K562 (cell line): ENCODE measurements around the gene ABCB10. TPM values are rescaled to one million over a fixed set of nuclear protein-coding genes. Genes with fewer than 3 reads are reported as not detected.
A peak's percentile ranks its signal among the peaks of the same experiment; 100 is the strongest.

Source experiments
- ARID2 ChIP-seq: fragments of 450-650 bp; IDR thresholded peaks from 2 replicates; pipeline ENCODE4 v1.6.1; 2017; ENCODE audit warnings: antibody characterized with exemption, mild to moderate bottlenecking
- ARNT ChIP-seq, 2 experiments: fragments of 450-650 bp; IDR thresholded peaks; 2 replicates each; pipeline ENCODE4 v1.6.1; 2016; ENCODE audit warnings: mild to moderate bottlenecking in 1 of 2
- BRF1 ChIP-seq: IDR thresholded peaks from 3 replicates; pipeline ENCODE4 v1.6.1; 2011; ENCODE audit warnings: borderline replicate concordance, mild to moderate bottlenecking; ENCODE audit not compliant: insufficient read length; ENCODE audit errors: extremely low read depth
- CC2D1A ChIP-seq: fragments of 450-650 bp; IDR thresholded peaks from 2 replicates; pipeline ENCODE4 v1.6.1; 2017; ENCODE audit warnings: mild to moderate bottlenecking
- HBP1 ChIP-seq: fragments of 450-650 bp; formaldehyde crosslinking; IDR thresholded peaks from 2 replicates; pipeline ENCODE4 v1.4.0; 2022; ENCODE audit warnings: missing genetic modification characterization
- HDAC3 ChIP-seq: fragments of 450-650 bp; IDR thresholded peaks from 2 replicates; pipeline ENCODE4 v1.6.1; 2018; ENCODE audit warnings: borderline replicate concordance, mild to moderate bottlenecking, moderate library complexity; ENCODE audit not compliant: partially characterized antibody
- LARP7 ChIP-seq: fragments of 450-650 bp; IDR thresholded peaks from 2 replicates; pipeline ENCODE4 v1.6.1; 2016
- MAFF ChIP-seq: IDR thresholded peaks from 2 replicates; pipeline ENCODE4 v1.6.1; 2012; ENCODE audit warnings: low read length, improper control_type of control experiment
- MAZ ChIP-seq, 2 experiments: fragments of 450-650 bp in 1 of 2; sonication (generic) in 1 of 2; formaldehyde crosslinking; IDR thresholded peaks in 1 of 2; conservative IDR thresholded peaks in 1 of 2; 2 replicates each; pipeline versions ENCODE4 v1.4.0 to v1.5.0; 2020; ENCODE audit warnings: mild to moderate bottlenecking in 1 of 2, missing genetic modification reagents in 1 of 2
- NRF1 ChIP-seq, 2 experiments: fragments of 450-650 bp; IDR thresholded peaks in 1 of 2; conservative IDR thresholded peaks in 1 of 2; 2 replicates each; pipeline ENCODE4 v1.6.1; 2014; ENCODE audit warnings: mild to moderate bottlenecking in 2 of 2
- POLR2G ChIP-seq: fragments of 200-400 bp; formaldehyde crosslinking; IDR thresholded peaks from 2 replicates; pipeline ENCODE4 v1.6.1; 2017; ENCODE audit warnings: low read depth, mild to moderate bottlenecking, antibody characterized with exemption, low read length, moderate library complexity
- ZBTB40 ChIP-seq, 2 experiments: fragments of 450-650 bp in 1 of 2; sonication (generic) in 1 of 2; formaldehyde crosslinking in 1 of 2; IDR thresholded peaks; 2 replicates each; pipeline versions ENCODE4 v1.7.1 to v1.9.0; 2016 to 2022; ENCODE audit warnings: inconsistent platforms in 1 of 2, mild to moderate bottlenecking in 1 of 2, missing genetic modification reagents in 1 of 2
- ZC3H4 ChIP-seq: sonication (generic); formaldehyde crosslinking; IDR thresholded peaks from 2 replicates; pipeline ENCODE4 v1.9.0; 2021; ENCODE audit warnings: missing genetic modification reagents, borderline replicate concordance
- ZNF445 ChIP-seq: fragments of 250-450 bp; sonication (Bioruptor Pico); IDR thresholded peaks from 2 replicates; pipeline ENCODE4 v1.4.0; 2020; ENCODE audit warnings: low read depth, mild to moderate bottlenecking, moderate library complexity
- ZNF764 ChIP-seq: fragments of 250-450 bp; sonication (Bioruptor Pico); IDR thresholded peaks from 2 replicates; pipeline ENCODE4 v1.4.0; 2020; ENCODE audit warnings: low read depth, mild to moderate bottlenecking, moderate library complexity
- polyA plus RNA-seq, 8 experiments: library from polyadenylated mRNA; depleted of rRNA in 4 of 8; stranded (reverse) in 5 of 8; unstranded in 3 of 8; fragments of >200 nt; fragmentation: Nextera tagmentation in 2 of 8; fragmentation: Illumina TruSeq in 1 of 8; extraction: Ambion mirVana in 2 of 8; extraction: Trizol in 1 of 8; gene quantifications; 2 replicates each; pipeline versions ENCODE4 v1.2.1 to v1.2.3, GENCODE V29; 2011 to 2014; ENCODE audit warnings: inconsistent platforms in 1 of 8, missing spikeins in 1 of 8
- total RNA-seq, 7 experiments: library from RNA; depleted of rRNA in 6 of 7; stranded (reverse); fragments of >200 nt in 6 of 7; fragmentation: Illumina TruSeq in 2 of 7; extraction: Trizol in 2 of 7; gene quantifications; 2 replicates each; pipeline versions ENCODE4 v1.2.1 to v1.2.3, GENCODE V29; 2011 to 2021; ENCODE audit warnings: low replicate concordance in 1 of 7
- TF ChIP-seq, protein P1 (sequence below), 2 experiments: fragments of 450-650 bp in 1 of 2; sonication (generic) in 1 of 2; formaldehyde crosslinking; conservative IDR thresholded peaks; 2 replicates each; pipeline versions ENCODE4 v1.4.0 to v1.8.1; 2020 to 2022; ENCODE audit warnings: mild to moderate bottlenecking in 1 of 2, missing genetic modification reagents in 1 of 2

The ABCB10 gene
- total and polyA plus RNA-seq, 9 of the 15 experiments (the other 6 are each of a cell fraction or from before 2014, with no cell fraction given) = 12.4 to 54.8 (median 36.4) TPM

DNA sequence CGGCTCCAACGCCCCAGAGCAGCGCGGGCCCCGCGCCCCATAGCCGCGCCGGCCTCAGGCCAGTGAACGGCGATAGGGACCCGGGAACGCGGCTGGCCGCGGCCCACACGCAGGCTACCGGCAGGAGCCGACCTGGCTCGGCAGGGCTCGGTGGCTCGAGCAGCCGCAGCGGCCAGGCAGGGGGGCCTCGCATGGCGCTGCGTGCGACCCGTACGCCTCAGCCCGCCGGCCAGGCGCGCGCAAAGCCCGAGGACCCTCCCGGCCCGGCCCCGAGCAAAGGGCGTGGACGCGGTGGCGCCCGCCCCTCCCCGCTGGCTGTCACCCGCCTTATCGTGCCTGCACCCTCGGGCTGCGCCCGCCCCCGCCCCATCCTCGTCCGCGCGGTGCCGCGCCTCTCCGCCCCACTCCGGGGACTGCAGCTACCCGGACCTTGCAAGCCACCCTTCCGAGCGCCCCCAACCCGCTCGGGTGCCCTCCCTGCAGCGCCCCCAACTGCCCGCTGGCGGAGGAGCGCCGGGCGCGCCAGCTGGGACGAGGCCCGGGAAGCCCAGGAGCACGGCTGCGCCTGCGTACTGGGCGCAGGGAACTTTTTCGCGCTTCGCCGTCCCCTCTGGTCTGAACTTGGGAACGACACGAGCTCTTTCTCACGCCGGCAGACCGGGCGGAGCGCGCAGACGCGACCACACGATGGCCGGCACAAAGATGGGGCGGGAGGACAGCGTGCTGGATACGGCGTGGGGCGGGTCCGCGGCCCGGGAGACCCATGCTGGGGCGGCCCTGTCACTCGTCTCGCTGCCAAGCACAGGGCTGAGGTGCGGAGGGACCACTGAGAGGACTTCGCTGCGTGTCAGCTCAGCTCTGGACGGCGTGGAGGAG lies at the start of gene ABCB10 (continued):
- no peak for TF ChIP-seq ZBTB40 (IDR thresholded peaks at IDR 0.05)
- TF ChIP-seq ZBTB40 (CRISPR knock-in tag; IDR thresholded peaks at IDR 0.05) = no peak
- no peak for TF ChIP-seq LARP7
- TF ChIP-seq ARID2 = peak; percentile 31; the same call in 1 of the 2 replicates
- TF ChIP-seq MAZ (CRISPR knock-in tag; conservative IDR thresholded peaks at IDR 0.05 in 1 of 2, IDR thresholded peaks at IDR 0.05 in 1 of 2) = peak; percentile 99
- TF ChIP-seq ZNF445 = no peak
- no peak for TF ChIP-seq BRF1
- no peak for TF ChIP-seq ZNF764 (CRISPR knock-in tag)
- peak; percentile 83 for TF ChIP-seq POLR2G
- TF ChIP-seq, protein P1, sequence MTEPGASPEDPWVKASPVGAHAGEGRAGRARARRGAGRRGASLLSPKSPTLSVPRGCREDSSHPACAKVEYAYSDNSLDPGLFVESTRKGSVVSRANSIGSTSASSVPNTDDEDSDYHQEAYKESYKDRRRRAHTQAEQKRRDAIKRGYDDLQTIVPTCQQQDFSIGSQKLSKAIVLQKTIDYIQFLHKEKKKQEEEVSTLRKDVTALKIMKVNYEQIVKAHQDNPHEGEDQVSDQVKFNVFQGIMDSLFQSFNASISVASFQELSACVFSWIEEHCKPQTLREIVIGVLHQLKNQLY (CRISPR knock-in tag; conservative IDR thresholded peaks at IDR 0.05) = no peak
- TF ChIP-seq HDAC3 = no peak
- TF ChIP-seq HBP1 (CRISPR knock-in tag) = no peak
- TF ChIP-seq ZC3H4 (CRISPR knock-in tag) = no peak
- TF ChIP-seq NRF1 (conservative IDR thresholded peaks at IDR 0.05 in 1 of 2, IDR thresholded peaks at IDR 0.05 in 1 of 2) = peak; percentile 99
- no peak for TF ChIP-seq MAFF
- no peak for TF ChIP-seq CC2D1A
- TF ChIP-seq ARNT (IDR thresholded peaks at IDR 0.05) = no peak
